HEK293 (cell line): ENCODE data around the gene BLOC1S4.
A peak's percentile ranks its signal among the peaks of the same experiment; 100 is the strongest.

ENCODE experiments used
- CTCF ChIA-PET: fragments of 350-600 bp; formaldehyde crosslinking; extraction: SDS; loops from one replicate; lab custom pipeline; 2021; ENCODE audit warnings: antibody characterized with exemption; lab: Yijun Ruan, JAX
- POLR2A ChIA-PET: fragments of 300-600 bp; formaldehyde crosslinking; extraction: SDS; loops from one replicate; lab custom pipeline; 2020; ENCODE audit warnings: antibody characterized with exemption, inconsistent platforms; lab: Yijun Ruan, JAX
- H3K27ac ChIP-seq: fragments of 200-500 bp; sonication (Bioruptor generic); 2 replicates; pipeline ENCODE4 v1.5.1; 2014; ENCODE audit warnings: low read depth, low read length, control low read depth, inconsistent platforms; ENCODE audit errors: extremely low read depth
- H3K36me3 ChIP-seq, 2 experiments: fragments of 200-500 bp in 1 of 2; sonication (Bioruptor generic) in 1 of 2; 1 replicate in 1 of 2; 2 replicates in 1 of 2; pipeline ENCODE4 v1.5.1; 2014 to 2017; ENCODE audit warnings: inconsistent platforms in 2 of 2, low read length in 2 of 2; ENCODE audit not compliant: control insufficient read depth in 2 of 2, insufficient read depth in 1 of 2
- H3K4me1 ChIP-seq: fragments of 200-500 bp; sonication (Bioruptor generic); 2 replicates; pipeline ENCODE4 v1.5.1; 2014; ENCODE audit warnings: mild to moderate bottlenecking, low read length, inconsistent platforms; ENCODE audit not compliant: control insufficient read depth, insufficient read depth
- H3K4me3 ChIP-seq: 2 replicates; pipeline ENCODE4 v1.5.1; 2011; ENCODE audit warnings: low read depth, mild to moderate bottlenecking, control low read depth, low read length, moderate library complexity
- H3K9me3 ChIP-seq: fragments of 200-500 bp; sonication (Bioruptor generic); 2 replicates; pipeline ENCODE4 v1.5.1; 2014; ENCODE audit warnings: low read depth, low read length, inconsistent platforms; ENCODE audit not compliant: control insufficient read depth, insufficient read depth
- FEZF1 ChIP-seq: fragments of 450-650 bp; formaldehyde crosslinking; IDR thresholded peaks from 2 replicates; pipeline ENCODE4 v1.5.1; 2016; ENCODE audit warnings: missing biosample characterization, missing genetic modification characterization
- HOXD13 ChIP-seq: sonication (generic); formaldehyde crosslinking; IDR thresholded peaks from 2 replicates; pipeline ENCODE4 v1.8.0; 2022; ENCODE audit warnings: missing genetic modification reagents, borderline replicate concordance
- KLF1 ChIP-seq: fragments of 450-650 bp; formaldehyde crosslinking; IDR thresholded peaks from 2 replicates; pipeline ENCODE4 v1.5.1; 2016; ENCODE audit warnings: missing biosample characterization, missing genetic modification characterization
- KLF9 ChIP-seq: fragments of 450-650 bp; formaldehyde crosslinking; IDR thresholded peaks from 2 replicates; pipeline ENCODE4 v1.5.1; 2016; ENCODE audit warnings: missing biosample characterization, missing genetic modification characterization, low read depth
- OSR2 ChIP-seq: fragments of 450-650 bp; formaldehyde crosslinking; IDR thresholded peaks from 2 replicates; pipeline ENCODE4 v1.5.1; 2016; ENCODE audit warnings: missing biosample characterization, missing genetic modification characterization
- RBAK ChIP-seq: fragments of 450-650 bp; formaldehyde crosslinking; IDR thresholded peaks from 2 replicates; pipeline ENCODE4 v1.5.1; 2016; ENCODE audit warnings: missing biosample characterization, missing genetic modification characterization
- SP3 ChIP-seq: fragments of 450-650 bp; formaldehyde crosslinking; IDR thresholded peaks from 2 replicates; pipeline ENCODE4 v1.5.1; 2016; ENCODE audit warnings: missing biosample characterization, missing genetic modification characterization
- TSHZ1 ChIP-seq: fragments of 450-650 bp; formaldehyde crosslinking; IDR thresholded peaks from 2 replicates; pipeline ENCODE4 v1.5.1; 2016; ENCODE audit warnings: missing biosample characterization, missing genetic modification characterization, borderline replicate concordance
- ZBTB21 ChIP-seq: fragments of 450-650 bp; formaldehyde crosslinking; IDR thresholded peaks from 2 replicates; pipeline ENCODE4 v1.5.1; 2017; ENCODE audit warnings: missing biosample characterization, missing genetic modification characterization
- ZFP69B ChIP-seq: fragments of 450-650 bp; formaldehyde crosslinking; IDR thresholded peaks from 2 replicates; pipeline ENCODE4 v1.5.1; 2016; ENCODE audit warnings: missing biosample characterization, missing genetic modification characterization
- ZNF10 ChIP-seq: fragments of 450-650 bp; formaldehyde crosslinking; IDR thresholded peaks from 2 replicates; pipeline ENCODE4 v1.5.1; 2017; ENCODE audit warnings: missing biosample characterization, missing genetic modification characterization
- ZNF112 ChIP-seq: fragments of 450-650 bp; formaldehyde crosslinking; IDR thresholded peaks from 2 replicates; pipeline ENCODE4 v1.5.0; 2017; ENCODE audit warnings: missing biosample characterization, missing genetic modification characterization
- ZNF114 ChIP-seq: fragments of 450-650 bp; formaldehyde crosslinking; IDR thresholded peaks from 2 replicates; pipeline ENCODE4 v1.5.0; 2017; ENCODE audit warnings: missing biosample characterization, missing genetic modification characterization
- ZNF133 ChIP-seq: fragments of 450-650 bp; formaldehyde crosslinking; IDR thresholded peaks from 2 replicates; pipeline ENCODE4 v1.5.1; 2016; ENCODE audit warnings: missing biosample characterization, missing genetic modification characterization
- ZNF202 ChIP-seq: fragments of 450-650 bp; formaldehyde crosslinking; IDR thresholded peaks from 2 replicates; pipeline ENCODE4 v1.5.1; 2016; ENCODE audit warnings: missing biosample characterization, missing genetic modification characterization, borderline replicate concordance
- ZNF26 ChIP-seq: fragments of 450-650 bp; formaldehyde crosslinking; IDR thresholded peaks from 2 replicates; pipeline ENCODE4 v1.5.1; 2016; ENCODE audit warnings: missing biosample characterization, missing genetic modification characterization
- ZNF335 ChIP-seq: fragments of 450-650 bp; formaldehyde crosslinking; conservative IDR thresholded peaks from 2 replicates; pipeline ENCODE4 v1.5.1; 2016; ENCODE audit warnings: missing biosample characterization, missing genetic modification characterization
- ZNF391 ChIP-seq: fragments of 450-650 bp; formaldehyde crosslinking; IDR thresholded peaks from 2 replicates; pipeline ENCODE4 v1.5.1; 2016; ENCODE audit warnings: low read depth, missing biosample characterization, missing genetic modification characterization, borderline replicate concordance
- ZNF473 ChIP-seq: fragments of 450-650 bp; formaldehyde crosslinking; IDR thresholded peaks from 2 replicates; pipeline ENCODE4 v1.5.1; 2017; ENCODE audit warnings: missing biosample characterization, missing genetic modification characterization
- ZNF513 ChIP-seq: fragments of 450-650 bp; IDR thresholded peaks from 2 replicates; pipeline ENCODE4 v1.5.1; 2018; ENCODE audit warnings: missing biosample characterization, missing genetic modification characterization
- ZNF596 ChIP-seq: fragments of 450-650 bp; IDR thresholded peaks from 2 replicates; pipeline ENCODE4 v1.5.0; 2018; ENCODE audit warnings: missing biosample characterization, mild to moderate bottlenecking, missing genetic modification characterization, moderate library complexity
- ZNF600 ChIP-seq: fragments of 450-650 bp; formaldehyde crosslinking; IDR thresholded peaks from 2 replicates; pipeline ENCODE4 v1.5.1; 2016; ENCODE audit warnings: missing biosample characterization, missing genetic modification characterization
- ZNF677 ChIP-seq: fragments of 450-650 bp; IDR thresholded peaks from 2 replicates; pipeline ENCODE4 v1.5.0; 2018; ENCODE audit warnings: missing biosample characterization, mild to moderate bottlenecking, missing genetic modification characterization, moderate library complexity
- ZNF707 ChIP-seq: fragments of 450-650 bp; formaldehyde crosslinking; IDR thresholded peaks from 2 replicates; pipeline ENCODE4 v1.5.1; 2016; ENCODE audit warnings: missing biosample characterization, missing genetic modification characterization
- ZNF747 ChIP-seq: fragments of 450-650 bp; formaldehyde crosslinking; IDR thresholded peaks from 2 replicates; pipeline ENCODE4 v1.5.1; 2016; ENCODE audit warnings: missing biosample characterization, missing genetic modification characterization
- ZNF776 ChIP-seq: fragments of 450-650 bp; formaldehyde crosslinking; IDR thresholded peaks from 2 replicates; pipeline ENCODE4 v1.5.0; 2017; ENCODE audit warnings: missing biosample characterization, missing genetic modification characterization, borderline replicate concordance
- ZNF785 ChIP-seq: fragments of 450-650 bp; formaldehyde crosslinking; IDR thresholded peaks from 2 replicates; pipeline ENCODE4 v1.5.1; 2016; ENCODE audit warnings: missing biosample characterization, missing genetic modification characterization
- ZSCAN18 ChIP-seq: fragments of 450-650 bp; formaldehyde crosslinking; IDR thresholded peaks from 2 replicates; pipeline ENCODE4 v1.5.1; 2016; ENCODE audit warnings: missing biosample characterization, missing genetic modification characterization

Gene BLOC1S4

GRCh38 chr4:6734165-6734786 lies 18.3 kb downstream of the BLOC1S4 start:
- Histone ChIP-seq H3K27ac (no peak overlapping the region), H3K4me1 (no peaks in the 10 kb centered on the region), H3K36me3 (no peaks in the 10 kb centered on the region), H3K4me3 (no peak overlapping the region), H3K9me3 (no peaks in the 10 kb centered on the region)
- POLR2A ChIA-PET, result no interaction called here
- CTCF ChIA-PET, result interaction anchor here (0.5 to 0.7 kb wide), 2 partner anchors 13 to 139 kb away, joined by 3 read pairs; no protein-coding TSS in a partner anchor
- no peak for TF ChIP-seq HOXD13 (CRISPR knock-in tag)
- no peak for TF ChIP-seq ZNF785 (tag by site-specific recombination)
- no peak for TF ChIP-seq FEZF1
- TF ChIP-seq ZNF114, result no peak
- no peak for TF ChIP-seq ZNF10
- TF ChIP-seq TSHZ1 (tag by site-specific recombination), result no peak
- TF ChIP-seq RBAK (tag by site-specific recombination), result no peak
- no peak for TF ChIP-seq ZNF202
- no peak for TF ChIP-seq ZNF747
- TF ChIP-seq ZNF473 (tag by site-specific recombination), result no peak
- TF ChIP-seq ZNF335 (tag by site-specific recombination), result no peak
- no peak for TF ChIP-seq OSR2
- no peak for TF ChIP-seq ZNF596
- no peak for TF ChIP-seq ZFP69B (tag by site-specific recombination)
- no peak for TF ChIP-seq ZNF776 (tag by site-specific recombination)
- TF ChIP-seq ZNF112, result no peak

GRCh38 chr4:6739920-6740319 lies 23.9 kb downstream of the BLOC1S4 start:
- Histone ChIP-seq H3K4me3 (no peak overlapping the region), H3K36me3 (no peaks in the 10 kb centered on the region), H3K4me1 (no peaks in the 10 kb centered on the region), H3K27ac (no peak overlapping the region), H3K9me3 (no peaks in the 10 kb centered on the region)
- TF ChIP-seq ZBTB21 (tag by site-specific recombination), result no peak
- peak; percentile 65; the same call in 1 of the 2 replicates for TF ChIP-seq ZNF677
- ChIA-PET CTCF (no interaction called here), POLR2A (no interaction called here)

GRCh38 chr4:6740347-6740746 lies 24.4 kb downstream of the BLOC1S4 start:
- Histone ChIP-seq H3K4me1 (no peaks in the 10 kb centered on the region), H3K27ac (no peak overlapping the region), H3K9me3 (no peaks in the 10 kb centered on the region), H3K36me3 (no peaks in the 10 kb centered on the region), H3K4me3 (no peak overlapping the region)
- CTCF ChIA-PET, result no interaction called here
- POLR2A ChIA-PET, result no interaction called here
- TF ChIP-seq ZNF133, result no peak
- TF ChIP-seq ZNF513, result no peak
- no peak for TF ChIP-seq ZNF707
- TF ChIP-seq ZNF600 (tag by site-specific recombination), result no peak
- no peak for TF ChIP-seq SP3
- TF ChIP-seq ZSCAN18 (tag by site-specific recombination), result no peak
- TF ChIP-seq ZNF26 (tag by site-specific recombination), result no peak
- TF ChIP-seq ZNF391 (tag by site-specific recombination), result no peak
- no peak for TF ChIP-seq KLF1 (tag by site-specific recombination)
- no peak for TF ChIP-seq KLF9 (tag by site-specific recombination)
